Endodermal cell (in vitro differentiated cells): ENCODE results near the gene ATL3. TPM values are rescaled to one million over a fixed set of nuclear protein-coding genes. Genes with fewer than 3 reads are reported as not detected.

Experiments used
- DNase-seq: peaks from one replicate; pipeline ENCODE4 v3.0.0-alpha.2; 2017
- H3K27ac ChIP-seq: 2 replicates; pipeline ENCODE4 v1.5.1; 2013; ENCODE audit warnings: mild to moderate bottlenecking, low read depth, low read length, moderate library complexity
- H3K27me3 ChIP-seq: 2 replicates; pipeline ENCODE4 v1.6.1; 2013; ENCODE audit warnings: mild to moderate bottlenecking, low read length, moderate library complexity; ENCODE audit not compliant: insufficient read depth, control insufficient read depth, poor library complexity, severe bottlenecking
- H3K36me3 ChIP-seq: 2 replicates; pipeline ENCODE4 v1.7.0; 2013; ENCODE audit warnings: mild to moderate bottlenecking, low read length, moderate library complexity; ENCODE audit not compliant: control insufficient read depth, insufficient read depth
- H3K4me1 ChIP-seq: one replicate; pipeline ENCODE4 v1.7.0; 2013; ENCODE audit warnings: low read length; ENCODE audit not compliant: control insufficient read depth, insufficient read depth
- H3K4me3 ChIP-seq: 2 replicates; pipeline ENCODE4 v1.5.1; 2013; ENCODE audit warnings: mild to moderate bottlenecking, low read length, moderate library complexity
- H3K9ac ChIP-seq: 2 replicates; pipeline ENCODE4 v1.6.1; 2013; ENCODE audit warnings: mild to moderate bottlenecking, low read length, moderate library complexity; ENCODE audit not compliant: poor library complexity, severe bottlenecking; ENCODE audit errors: extremely low read depth
- H3K9me3 ChIP-seq: 2 replicates; pipeline ENCODE4 v1.6.1; 2013; ENCODE audit warnings: mild to moderate bottlenecking, low read length, moderate library complexity; ENCODE audit not compliant: control insufficient read depth
- H3K27ac Mint-ChIP-seq: 2 replicates; pipeline ENCODE4 v1.8.0; 2020; ENCODE audit warnings: mixed read lengths
- H3K27me3 Mint-ChIP-seq: 2 replicates; pipeline ENCODE4 v1.8.0; 2021; ENCODE audit warnings: mild to moderate bottlenecking, mixed read lengths; ENCODE audit not compliant: insufficient read depth
- H3K36me3 Mint-ChIP-seq: 2 replicates; pipeline ENCODE4 v1.8.0; 2020; ENCODE audit warnings: low read depth, mixed read lengths
- H3K4me1 Mint-ChIP-seq: 2 replicates; pipeline ENCODE4 v1.8.0; 2020; ENCODE audit warnings: mixed read lengths
- H3K4me3 Mint-ChIP-seq: 2 replicates; pipeline ENCODE4 v1.8.0; 2020; ENCODE audit warnings: mild to moderate bottlenecking, moderate library complexity, mixed read lengths
- H3K9me3 Mint-ChIP-seq: 2 replicates; pipeline ENCODE4 v1.8.0; 2020; ENCODE audit warnings: mild to moderate bottlenecking, mixed read lengths
- WGBS, 2 experiments: methylation state at CpG; one replicate each; pipeline versions ENCODE4 v1.1.5 to v1.1.7; 2013; ENCODE audit warnings: missing lambda C conversion rate in 2 of 2, mixed read lengths in 1 of 2; ENCODE audit not compliant: insufficient coverage in 1 of 2, insufficient read length in 1 of 2; 5-methylcytosine and 5-hydroxymethylcytosine counted together
- total RNA-seq, 2 donors: library from RNA; stranded (reverse); fragmentation: NEBNext Ultra II Directional in 1 of 2; extraction: Animal tissue kit (Norgen Biotek cat#: 25700) in 1 of 2; gene quantifications; 2 replicates in 1 of 2; 3 replicates in 1 of 2; pipeline ENCODE4 v1.2.1, GENCODE V29; 2021
- TF ChIP-seq, protein P1 (sequence below): fragments of 200-600 bp; sonication (generic); conservative IDR thresholded peaks from 2 replicates; pipeline ENCODE4 v1.5.0; 2021; ENCODE audit warnings: antibody characterized with exemption, mild to moderate bottlenecking

The ATL3 gene
- total RNA-seq, 2 donors from 2014 or later = 33.8 to 38.0 TPM

DNA sequence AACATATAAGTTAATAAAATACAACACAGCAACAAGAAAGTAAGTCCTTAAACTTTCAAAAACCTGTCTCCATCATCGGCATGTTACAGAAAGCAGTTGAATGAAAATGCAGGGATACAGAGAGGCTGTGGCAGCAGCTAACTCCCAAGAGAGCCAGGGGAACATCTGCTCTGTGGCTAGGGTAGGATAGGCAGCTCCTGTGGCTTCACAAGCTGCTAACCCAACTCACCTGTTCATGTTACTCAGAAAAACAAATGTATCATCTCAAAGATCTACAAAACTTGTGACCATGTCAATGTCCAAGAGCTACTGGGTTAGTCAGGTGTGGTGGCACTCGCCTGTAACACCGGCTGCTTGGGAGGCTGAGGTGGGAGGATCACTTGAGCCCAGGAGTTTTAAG is 41.8 kb downstream of the ATL3 start:
- H3K9me3 ChIP-seq = no peaks in the 10 kb centered on the region
- peaks cover 5% of the 10 kb centered on the region for H3K4me1 Mint-ChIP-seq
- TF ChIP-seq, protein P1, sequence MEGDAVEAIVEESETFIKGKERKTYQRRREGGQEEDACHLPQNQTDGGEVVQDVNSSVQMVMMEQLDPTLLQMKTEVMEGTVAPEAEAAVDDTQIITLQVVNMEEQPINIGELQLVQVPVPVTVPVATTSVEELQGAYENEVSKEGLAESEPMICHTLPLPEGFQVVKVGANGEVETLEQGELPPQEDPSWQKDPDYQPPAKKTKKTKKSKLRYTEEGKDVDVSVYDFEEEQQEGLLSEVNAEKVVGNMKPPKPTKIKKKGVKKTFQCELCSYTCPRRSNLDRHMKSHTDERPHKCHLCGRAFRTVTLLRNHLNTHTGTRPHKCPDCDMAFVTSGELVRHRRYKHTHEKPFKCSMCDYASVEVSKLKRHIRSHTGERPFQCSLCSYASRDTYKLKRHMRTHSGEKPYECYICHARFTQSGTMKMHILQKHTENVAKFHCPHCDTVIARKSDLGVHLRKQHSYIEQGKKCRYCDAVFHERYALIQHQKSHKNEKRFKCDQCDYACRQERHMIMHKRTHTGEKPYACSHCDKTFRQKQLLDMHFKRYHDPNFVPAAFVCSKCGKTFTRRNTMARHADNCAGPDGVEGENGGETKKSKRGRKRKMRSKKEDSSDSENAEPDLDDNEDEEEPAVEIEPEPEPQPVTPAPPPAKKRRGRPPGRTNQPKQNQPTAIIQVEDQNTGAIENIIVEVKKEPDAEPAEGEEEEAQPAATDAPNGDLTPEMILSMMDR = no peak
- no peak overlapping the region for H3K27ac Mint-ChIP-seq
- no peak overlapping the region for H3K9ac ChIP-seq
- peak; percentile 16 for DNase-seq
- H3K9me3 Mint-ChIP-seq = no peaks in the 10 kb centered on the region
- peaks cover 39% of the 10 kb centered on the region for H3K36me3 Mint-ChIP-seq
- no peak overlapping the region for H3K4me3 ChIP-seq
- peaks cover 43% of the 10 kb centered on the region for H3K36me3 ChIP-seq
- no peaks in the 10 kb centered on the region for H3K27me3 Mint-ChIP-seq
- H3K4me3 Mint-ChIP-seq = no peak overlapping the region
- H3K27me3 ChIP-seq = no peaks in the 10 kb centered on the region
- no peaks in the 10 kb centered on the region for H3K4me1 ChIP-seq
- 93 to 100% methylated on average over 2 to 3 of the region's 3 CpGs for WGBS, 2 experiments
- no peak overlapping the region for H3K27ac ChIP-seq

DNA sequence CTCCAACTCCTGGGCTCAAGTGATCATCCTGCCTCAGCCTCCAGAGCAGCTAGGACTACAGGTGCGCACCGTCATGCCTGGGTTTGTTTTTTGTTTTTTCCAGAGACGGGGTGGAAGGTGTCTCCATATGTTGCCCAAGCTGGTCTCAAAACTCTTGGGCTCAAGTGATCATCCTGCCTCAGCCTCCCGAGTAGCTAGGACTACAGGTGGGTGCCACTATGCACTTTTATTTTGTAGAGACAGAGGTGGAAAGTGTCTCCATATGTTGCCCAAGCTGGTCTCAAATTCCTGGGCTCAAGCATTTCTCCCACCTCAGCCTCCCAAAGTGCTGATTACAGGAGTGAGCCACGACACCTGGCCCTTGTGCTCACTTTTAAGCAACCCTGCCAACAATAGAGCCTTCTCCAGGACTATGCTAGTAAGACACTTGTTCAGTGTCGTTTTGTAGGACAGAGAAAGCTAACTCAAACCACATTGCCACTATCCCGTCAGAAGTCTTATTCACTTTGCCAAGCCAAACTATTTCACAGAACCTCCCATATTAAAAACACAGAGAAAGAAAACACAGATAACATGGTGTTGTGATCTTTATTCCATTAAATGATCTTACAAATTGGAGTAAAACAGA is 47.5 kb downstream of the ATL3 start:
- Histone ChIP-seq H3K27ac (no peak overlapping the region), H3K4me1 (no peaks in the 10 kb centered on the region), H3K4me3 (no peak overlapping the region), H3K27me3 (no peaks in the 10 kb centered on the region), H3K9ac (no peak overlapping the region), H3K36me3 (peaks cover under 1% of the 10 kb centered on the region), H3K9me3 (no peaks in the 10 kb centered on the region)
- H3K36me3 Mint-ChIP-seq = peaks cover under 1% of the 10 kb centered on the region
- no peak overlapping the region for H3K4me3 Mint-ChIP-seq
- H3K9me3 Mint-ChIP-seq = no peaks in the 10 kb centered on the region
- no peaks in the 10 kb centered on the region for H3K27me3 Mint-ChIP-seq
- no peak for DNase-seq
- peak overlapping the region; percentile 7 for H3K27ac Mint-ChIP-seq
- WGBS, 2 experiments = 86 to 92% methylated on average over 7 of the region's 7 CpGs
- H3K4me1 Mint-ChIP-seq = peaks cover 8% of the 10 kb centered on the region
- TF ChIP-seq, protein P1 = no peak

DNA sequence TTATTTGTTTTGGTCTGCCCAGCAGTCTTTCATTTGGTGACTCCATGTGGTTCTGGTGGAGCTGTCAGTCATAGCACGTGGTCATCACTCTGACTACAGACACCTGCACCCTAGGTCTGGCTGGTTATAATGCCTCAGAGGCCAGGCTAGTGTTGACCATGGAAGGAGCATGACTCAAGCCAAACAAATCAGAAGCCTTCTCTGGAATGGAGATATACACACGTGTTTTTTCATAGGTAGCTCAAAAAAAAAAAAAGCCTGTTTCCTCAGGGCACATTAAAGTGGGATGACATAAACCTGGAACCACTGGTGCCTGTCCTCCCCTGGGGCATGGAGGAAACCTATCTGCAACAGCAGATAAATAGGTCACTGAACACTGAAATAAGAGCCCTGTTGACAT is 48.9 kb downstream of the ATL3 start:
- 85 to 88% methylated on average over 1 to 2 of the region's 2 CpGs for WGBS, 2 experiments
- H3K27ac Mint-ChIP-seq = no peak overlapping the region
- H3K36me3 Mint-ChIP-seq = no peaks in the 10 kb centered on the region
- Histone ChIP-seq H3K27me3 (no peaks in the 10 kb centered on the region), H3K27ac (no peak overlapping the region), H3K4me1 (no peaks in the 10 kb centered on the region), H3K36me3 (no peaks in the 10 kb centered on the region), H3K4me3 (no peak overlapping the region), H3K9me3 (no peaks in the 10 kb centered on the region), H3K9ac (no peak overlapping the region)
- TF ChIP-seq, protein P1 = no peak
- no peaks in the 10 kb centered on the region for H3K27me3 Mint-ChIP-seq
- no peak for DNase-seq
- no peaks in the 10 kb centered on the region for H3K9me3 Mint-ChIP-seq
- peaks cover 8% of the 10 kb centered on the region for H3K4me1 Mint-ChIP-seq
- no peak overlapping the region for H3K4me3 Mint-ChIP-seq
